ENCODE results near the gene MYO3B.

GRCh38 chr2:170509452-170510193, 331.7 kb downstream of the MYO3B start:
- TF ChIP-seq TAF1 (IDR thresholded peaks at IDR 0.05; ENCODE audit: low read depth, low read length) (no peak), SIX5 (IDR thresholded peaks at IDR 0.05; ENCODE audit: low read depth, low read length) (no peak), USF2 (IDR thresholded peaks at IDR 0.05; ENCODE audit: low read length) (no peak), EZH2 (IDR thresholded peaks at IDR 0.05; ENCODE audit: low read depth, low read length, severe bottlenecking) (no peak), BRCA1 (IDR thresholded peaks at IDR 0.05; ENCODE audit: low read depth, low read length) (no peak), POLR2A (IDR thresholded peaks at IDR 0.05; ENCODE audit: control extremely low read depth in 1 of 2, low read depth in 2 of 2, low read length in 2 of 2) (no peak), CTCF (IDR thresholded peaks at IDR 0.05; ENCODE audit: control extremely low read depth in 1 of 3, insufficient read depth in 1 of 3, low read depth in 1 of 3, low read length in 3 of 3) (no peak), CEBPB (IDR thresholded peaks at IDR 0.05; ENCODE audit: low read depth, low read length) (no peak), POLR2AphosphoS5 (IDR thresholded peaks at IDR 0.05; ENCODE audit: low read depth, low read length) (no peak), YY1 (IDR thresholded peaks at IDR 0.05; ENCODE audit: low read depth, low read length) (no peak), TBP (IDR thresholded peaks at IDR 0.05; ENCODE audit: low read depth, low read length) (no peak), SP2 (IDR thresholded peaks at IDR 0.05; ENCODE audit: low read length) (no peak), EP300 (IDR thresholded peaks at IDR 0.05; ENCODE audit: borderline replicate concordance in 1 of 2, low read depth in 2 of 2, low read length in 2 of 2) (no peak)
